Activated CD4-positive, CD25-positive, alpha-beta regulatory T cell (primary cell): ENCODE measurements around the gene AGPS.
"Not testable (repeated sequence)": the region's sequence is repeated elsewhere in the genome, so short reads cannot be mapped to it uniquely, and the experiment has no call there.

Experiments used
- DNase-seq, 4 experiments: peaks; one replicate each; lab custom pipeline; 2025; lab: John Stamatoyannopoulos, UW

AGPS gene

GRCh38 chr2:177392373-177393202 is at the start of gene AGPS:
AGPS (plus strand) TSS chr2:177392773; CDS start chr2:177392790, 17 bp downstream.
- DNase-seq: peak; percentile 54 to 66 (median 56)

GRCh38 chr2:177343773-177344172 is 48.8 kb upstream of the AGPS start:
- DNase-seq: no peak

GRCh38 chr2:177344316-177344715 is 48.3 kb upstream of the AGPS start:
- no peak for DNase-seq

GRCh38 chr2:177346192-177346591 is 46.4 kb upstream of the AGPS start:
- DNase-seq: no peak

GRCh38 chr2:177347570-177347969 is 45.0 kb upstream of the AGPS start:
- no peak for DNase-seq

- no peak for DNase-seq
These were observed 44.4 kb upstream of the AGPS start for GRCh38 chr2:177348118-177348654.

- DNase-seq: no peak
These were observed 43.6 kb upstream of the AGPS start for GRCh38 chr2:177348733-177349693.

GRCh38 chr2:177350624-177351023 is 41.9 kb upstream of the AGPS start:
- not testable (repeated sequence) for DNase-seq

- DNase-seq: not testable (repeated sequence)
These were observed 41.5 kb upstream of the AGPS start for GRCh38 chr2:177351121-177351520.

GRCh38 chr2:177352441-177353186 is 40.0 kb upstream of the AGPS start:
- no peak for DNase-seq

GRCh38 chr2:177353187-177353478 is 39.4 kb upstream of the AGPS start:
- DNase-seq: no peak

GRCh38 chr2:177354541-177354940 is 38.0 kb upstream of the AGPS start:
- not testable (repeated sequence) for DNase-seq

- DNase-seq: no peak
These were observed 36.7 kb upstream of the AGPS start for GRCh38 chr2:177355874-177356273.

GRCh38 chr2:177359836-177360595 is 32.6 kb upstream of the AGPS start:
- no peak for DNase-seq

GRCh38 chr2:177362499-177362898 is 30.1 kb upstream of the AGPS start:
- no peak for DNase-seq

- DNase-seq: no peak
These were observed 29.2 kb upstream of the AGPS start for GRCh38 chr2:177363332-177363731.

GRCh38 chr2:177365764-177366163 is 26.8 kb upstream of the AGPS start:
- not testable (repeated sequence) for DNase-seq

- not testable (repeated sequence) for DNase-seq
These were observed 24.6 kb upstream of the AGPS start for GRCh38 chr2:177368023-177368422.

- no peak for DNase-seq
These were observed 13.2 kb upstream of the AGPS start for GRCh38 chr2:177379354-177379753.

- DNase-seq: no peak
These were observed 12.4 kb upstream of the AGPS start for GRCh38 chr2:177380181-177380580.

GRCh38 chr2:177383935-177384334 is 8.6 kb upstream of the AGPS start:
- DNase-seq: no peak
